Activated naive CD8-positive, alpha-beta T cell treated with anti-CD3 and anti-CD28 coated beads, Interleukin-2, amount 50 U/mL, for 16 hours (primary cell): ENCODE data around the gene CD151.

Experiments used
- DNase-seq: peaks from one replicate; pipeline ENCODE4 v3.0.0-alpha.2; 2020; ENCODE audit warnings: low read depth, low spot score

CD151 gene

GRCh38 chr11:858053-858761, 25.5 kb downstream of the CD151 start:
- no peak for DNase-seq

GRCh38 chr11:858762-859339, 26.1 kb downstream of the CD151 start:
- DNase-seq = no peak

GRCh38 chr11:859394-860131, 26.8 kb downstream of the CD151 start:
- no peak for DNase-seq

- DNase-seq = no peak
Observed at GRCh38 chr11:860234-861104, 27.7 kb downstream of the CD151 start.

GRCh38 chr11:861105-861479, 28.3 kb downstream of the CD151 start:
- DNase-seq = no peak

- DNase-seq = no peak
Observed at GRCh38 chr11:862081-862661, 29.4 kb downstream of the CD151 start.

GRCh38 chr11:862696-863022, 29.9 kb downstream of the CD151 start:
- no peak for DNase-seq

- no peak for DNase-seq
Observed at GRCh38 chr11:863023-863909, 30.5 kb downstream of the CD151 start.

- DNase-seq = no peak
Observed at GRCh38 chr11:863910-864827, 31.4 kb downstream of the CD151 start.

GRCh38 chr11:864898-865297, 32.1 kb downstream of the CD151 start:
- no peak for DNase-seq

- DNase-seq = no peak
Observed at GRCh38 chr11:865462-866430, 33.0 kb downstream of the CD151 start.

GRCh38 chr11:866481-866880, 33.7 kb downstream of the CD151 start:
- no peak for DNase-seq

GRCh38 chr11:867856-868358, 35.2 kb downstream of the CD151 start:
- DNase-seq = no peak

GRCh38 chr11:868394-868793, 35.6 kb downstream of the CD151 start:
- DNase-seq = no peak

- no peak for DNase-seq
Observed at GRCh38 chr11:868802-869201, 36.0 kb downstream of the CD151 start.

- DNase-seq = no peak
Observed at GRCh38 chr11:869399-870126, 36.8 kb downstream of the CD151 start.

- DNase-seq = no peak
Observed at GRCh38 chr11:870127-870413, 37.3 kb downstream of the CD151 start.

GRCh38 chr11:870418-870817, 37.7 kb downstream of the CD151 start:
- no peak for DNase-seq
